ENCODE results near the gene IL7R. TPM values are rescaled to one million over a fixed set of nuclear protein-coding genes. Genes with fewer than 3 reads are reported as not detected.
A peak's percentile ranks its signal among the peaks of the same experiment; 100 is the strongest.

The IL7R gene
- total RNA-seq, 1 experiment from 2014 or later: 0.98 TPM

DNA sequence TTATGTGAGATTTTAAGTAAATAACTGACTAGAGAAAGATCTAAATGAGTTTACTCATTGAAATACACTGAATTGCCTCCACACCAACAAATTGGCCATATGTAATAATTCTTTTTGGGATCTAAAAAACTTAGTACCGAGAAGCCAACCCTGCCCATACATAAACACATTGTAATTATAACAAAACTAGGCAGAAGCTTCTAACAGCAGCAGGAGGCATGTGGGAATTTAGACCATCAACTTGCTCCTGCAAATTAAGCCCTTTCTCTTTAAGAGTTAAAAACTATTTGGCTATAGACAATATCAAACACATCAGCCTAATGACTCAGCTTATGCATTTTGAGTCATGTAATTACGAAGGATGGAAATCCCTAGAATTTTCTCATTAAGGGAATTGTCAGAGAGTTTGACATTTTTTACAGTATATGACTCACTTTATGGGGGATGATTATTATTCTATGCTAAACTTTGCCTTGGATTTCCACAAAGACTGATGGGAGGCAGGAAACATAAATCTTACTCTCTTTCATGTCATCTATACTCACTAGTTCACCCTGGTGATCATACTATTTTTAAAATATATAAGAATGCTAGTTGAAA lies 1.0 kb downstream of the IL7R start:
- DNase-seq (ENCODE audit: low read depth, low spot score): no peak
- Histone ChIP-seq H2AFZ (ENCODE audit: low read depth, low read length, poor library complexity, severe bottlenecking) (peak overlapping the region; percentile 4), H3K9ac (ENCODE audit: low read length) (no peak overlapping the region), H3K4me2 (ENCODE audit: low read length) (peak overlapping the region; percentile 35), H3K4me3 (replicated peaks in 1 of 2; ENCODE audit: low read depth in 1 of 2, low read length in 2 of 2) (no peak overlapping the region), H3K27me3 (ENCODE audit: insufficient read depth, low read length) (no peaks in the 10 kb centered on the region), H4K20me1 (ENCODE audit: insufficient read depth) (no peaks in the 10 kb centered on the region), H3K4me1 (ENCODE audit: control insufficient read depth in 1 of 2, insufficient read depth in 2 of 2, low read length in 2 of 2) (peaks cover 0 to 17% of the 10 kb centered on the region in 2 experiments; a peak in 2 of 4 replicates), H3K9me2 (ENCODE audit: insufficient read depth) (no peaks in the 10 kb centered on the region), H3K27ac (ENCODE audit: low read depth, low read length) (no peak overlapping the region), H3K9me3 (ENCODE audit: control insufficient read depth in 1 of 2, insufficient read depth in 1 of 2, low read depth in 1 of 2, low read length in 2 of 2) (no peaks in the 10 kb centered on the region), H3K79me2 (ENCODE audit: insufficient read depth, low read length) (no peaks in the 10 kb centered on the region), H3K36me3 (ENCODE audit: control insufficient read depth in 1 of 2, insufficient read depth in 2 of 2, low read length in 2 of 2) (no peaks in the 10 kb centered on the region)
- TF ChIP-seq TCF7L2 (IDR thresholded peaks at IDR 0.05; ENCODE audit: borderline replicate concordance, extremely low read depth, insufficient read depth, insufficient read length) (no peak), SRF (IDR thresholded peaks at IDR 0.05; ENCODE audit: low read depth) (no peak)
- intact Hi-C loops (cut with micrococcal nuclease): no loop called here
- BruUV-seq (replicated peaks): no TSS peak
- POLR2A ChIA-PET: no interaction called here
- no peak for ATAC-seq
- CTCF ChIA-PET: no interaction called here
- RAD21 ChIA-PET (ENCODE audit: low non-redundant PET in 1 of 2, low total read pairs in 2 of 2, uncharacterized antibody in 2 of 2, unreplicated experiment in 2 of 2): no interaction called here

DNA sequence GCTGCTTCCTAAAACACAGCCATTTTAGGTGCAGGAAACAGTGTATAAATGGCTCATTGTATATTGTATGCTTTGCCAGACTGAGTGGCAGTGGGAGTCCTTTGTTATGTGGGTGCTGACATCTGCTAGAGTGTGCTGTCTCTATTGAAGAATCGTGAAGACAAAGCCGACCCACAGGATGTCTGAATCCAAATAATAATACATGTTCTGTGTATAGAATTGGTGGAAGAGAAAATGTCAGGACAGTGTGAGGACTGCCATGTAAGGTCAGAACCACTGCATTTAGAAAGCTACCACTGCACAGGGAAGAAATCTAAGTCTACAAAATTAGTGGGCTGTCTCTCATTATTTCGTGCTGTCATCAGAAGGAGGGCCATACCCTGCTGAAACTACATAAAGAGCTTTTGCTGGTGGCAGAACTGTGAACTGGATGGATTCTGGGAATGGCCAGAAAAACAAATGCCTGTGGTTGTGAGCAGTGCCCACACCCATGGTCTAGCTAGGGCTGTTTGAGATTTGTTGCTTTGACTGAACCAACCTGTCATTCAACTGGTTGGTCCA lies 2.5 kb downstream of the IL7R start:
- intact Hi-C loops (cut with micrococcal nuclease): no loop called here
- H3K4me1 ChIP-seq (ENCODE audit: control insufficient read depth in 1 of 2, insufficient read depth in 2 of 2, low read length in 2 of 2): peaks cover 0 to 17% of the 10 kb centered on the region in 2 experiments; a peak in 2 of 4 replicates
- H3K4me2 ChIP-seq (ENCODE audit: low read length): no peak overlapping the region
- no peak overlapping the region for H3K9ac ChIP-seq (ENCODE audit: low read length)
- no peaks in the 10 kb centered on the region for H3K27me3 ChIP-seq (ENCODE audit: insufficient read depth, low read length)
- no peaks in the 10 kb centered on the region for H3K9me2 ChIP-seq (ENCODE audit: insufficient read depth)
- no peak overlapping the region for H3K4me3 ChIP-seq (replicated peaks in 1 of 2; ENCODE audit: low read depth in 1 of 2, low read length in 2 of 2)
- BruUV-seq (replicated peaks): no TSS peak
- ChIA-PET POLR2A (no interaction called here), CTCF (no interaction called here), RAD21 (ENCODE audit: low non-redundant PET in 1 of 2, low total read pairs in 2 of 2, uncharacterized antibody in 2 of 2, unreplicated experiment in 2 of 2) (no interaction called here)
- no peaks in the 10 kb centered on the region for H4K20me1 ChIP-seq (ENCODE audit: insufficient read depth)
- no peak for DNase-seq (ENCODE audit: low read depth, low spot score)
- no peak for ATAC-seq
- H2AFZ ChIP-seq (ENCODE audit: low read depth, low read length, poor library complexity, severe bottlenecking): no peak overlapping the region
- H3K9me3 ChIP-seq (ENCODE audit: control insufficient read depth in 1 of 2, insufficient read depth in 1 of 2, low read depth in 1 of 2, low read length in 2 of 2): no peaks in the 10 kb centered on the region
- H3K27ac ChIP-seq (ENCODE audit: low read depth, low read length): no peak overlapping the region
- H3K36me3 ChIP-seq (ENCODE audit: control insufficient read depth in 1 of 2, insufficient read depth in 2 of 2, low read length in 2 of 2): no peaks in the 10 kb centered on the region
- H3K79me2 ChIP-seq (ENCODE audit: insufficient read depth, low read length): no peaks in the 10 kb centered on the region
- TF ChIP-seq, protein P1, sequence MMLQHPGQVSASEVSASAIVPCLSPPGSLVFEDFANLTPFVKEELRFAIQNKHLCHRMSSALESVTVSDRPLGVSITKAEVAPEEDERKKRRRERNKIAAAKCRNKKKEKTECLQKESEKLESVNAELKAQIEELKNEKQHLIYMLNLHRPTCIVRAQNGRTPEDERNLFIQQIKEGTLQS (IDR thresholded peaks at IDR 0.05): no peak
- TF ChIP-seq POLR2A (IDR thresholded peaks at IDR 0.05; ENCODE audit: borderline replicate concordance, extremely low read depth, insufficient read depth, insufficient read length): no peak
- TF ChIP-seq EZH2phosphoT487 (IDR thresholded peaks at IDR 0.05; ENCODE audit: borderline replicate concordance): no peak
- TF ChIP-seq, protein P2, sequence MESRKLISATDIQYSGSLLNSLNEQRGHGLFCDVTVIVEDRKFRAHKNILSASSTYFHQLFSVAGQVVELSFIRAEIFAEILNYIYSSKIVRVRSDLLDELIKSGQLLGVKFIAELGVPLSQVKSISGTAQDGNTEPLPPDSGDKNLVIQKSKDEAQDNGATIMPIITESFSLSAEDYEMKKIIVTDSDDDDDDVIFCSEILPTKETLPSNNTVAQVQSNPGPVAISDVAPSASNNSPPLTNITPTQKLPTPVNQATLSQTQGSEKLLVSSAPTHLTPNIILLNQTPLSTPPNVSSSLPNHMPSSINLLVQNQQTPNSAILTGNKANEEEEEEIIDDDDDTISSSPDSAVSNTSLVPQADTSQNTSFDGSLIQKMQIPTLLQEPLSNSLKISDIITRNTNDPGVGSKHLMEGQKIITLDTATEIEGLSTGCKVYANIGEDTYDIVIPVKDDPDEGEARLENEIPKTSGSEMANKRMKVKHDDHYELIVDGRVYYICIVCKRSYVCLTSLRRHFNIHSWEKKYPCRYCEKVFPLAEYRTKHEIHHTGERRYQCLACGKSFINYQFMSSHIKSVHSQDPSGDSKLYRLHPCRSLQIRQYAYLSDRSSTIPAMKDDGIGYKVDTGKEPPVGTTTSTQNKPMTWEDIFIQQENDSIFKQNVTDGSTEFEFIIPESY (IDR thresholded peaks at IDR 0.05; ENCODE audit: extremely low read depth, insufficient replicate concordance, low read length): no peak
- TF ChIP-seq, protein P3, sequence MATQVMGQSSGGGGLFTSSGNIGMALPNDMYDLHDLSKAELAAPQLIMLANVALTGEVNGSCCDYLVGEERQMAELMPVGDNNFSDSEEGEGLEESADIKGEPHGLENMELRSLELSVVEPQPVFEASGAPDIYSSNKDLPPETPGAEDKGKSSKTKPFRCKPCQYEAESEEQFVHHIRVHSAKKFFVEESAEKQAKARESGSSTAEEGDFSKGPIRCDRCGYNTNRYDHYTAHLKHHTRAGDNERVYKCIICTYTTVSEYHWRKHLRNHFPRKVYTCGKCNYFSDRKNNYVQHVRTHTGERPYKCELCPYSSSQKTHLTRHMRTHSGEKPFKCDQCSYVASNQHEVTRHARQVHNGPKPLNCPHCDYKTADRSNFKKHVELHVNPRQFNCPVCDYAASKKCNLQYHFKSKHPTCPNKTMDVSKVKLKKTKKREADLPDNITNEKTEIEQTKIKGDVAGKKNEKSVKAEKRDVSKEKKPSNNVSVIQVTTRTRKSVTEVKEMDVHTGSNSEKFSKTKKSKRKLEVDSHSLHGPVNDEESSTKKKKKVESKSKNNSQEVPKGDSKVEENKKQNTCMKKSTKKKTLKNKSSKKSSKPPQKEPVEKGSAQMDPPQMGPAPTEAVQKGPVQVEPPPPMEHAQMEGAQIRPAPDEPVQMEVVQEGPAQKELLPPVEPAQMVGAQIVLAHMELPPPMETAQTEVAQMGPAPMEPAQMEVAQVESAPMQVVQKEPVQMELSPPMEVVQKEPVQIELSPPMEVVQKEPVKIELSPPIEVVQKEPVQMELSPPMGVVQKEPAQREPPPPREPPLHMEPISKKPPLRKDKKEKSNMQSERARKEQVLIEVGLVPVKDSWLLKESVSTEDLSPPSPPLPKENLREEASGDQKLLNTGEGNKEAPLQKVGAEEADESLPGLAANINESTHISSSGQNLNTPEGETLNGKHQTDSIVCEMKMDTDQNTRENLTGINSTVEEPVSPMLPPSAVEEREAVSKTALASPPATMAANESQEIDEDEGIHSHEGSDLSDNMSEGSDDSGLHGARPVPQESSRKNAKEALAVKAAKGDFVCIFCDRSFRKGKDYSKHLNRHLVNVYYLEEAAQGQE (IDR thresholded peaks at IDR 0.05; ENCODE audit: low read depth): no peak
- TF ChIP-seq, protein P4, sequence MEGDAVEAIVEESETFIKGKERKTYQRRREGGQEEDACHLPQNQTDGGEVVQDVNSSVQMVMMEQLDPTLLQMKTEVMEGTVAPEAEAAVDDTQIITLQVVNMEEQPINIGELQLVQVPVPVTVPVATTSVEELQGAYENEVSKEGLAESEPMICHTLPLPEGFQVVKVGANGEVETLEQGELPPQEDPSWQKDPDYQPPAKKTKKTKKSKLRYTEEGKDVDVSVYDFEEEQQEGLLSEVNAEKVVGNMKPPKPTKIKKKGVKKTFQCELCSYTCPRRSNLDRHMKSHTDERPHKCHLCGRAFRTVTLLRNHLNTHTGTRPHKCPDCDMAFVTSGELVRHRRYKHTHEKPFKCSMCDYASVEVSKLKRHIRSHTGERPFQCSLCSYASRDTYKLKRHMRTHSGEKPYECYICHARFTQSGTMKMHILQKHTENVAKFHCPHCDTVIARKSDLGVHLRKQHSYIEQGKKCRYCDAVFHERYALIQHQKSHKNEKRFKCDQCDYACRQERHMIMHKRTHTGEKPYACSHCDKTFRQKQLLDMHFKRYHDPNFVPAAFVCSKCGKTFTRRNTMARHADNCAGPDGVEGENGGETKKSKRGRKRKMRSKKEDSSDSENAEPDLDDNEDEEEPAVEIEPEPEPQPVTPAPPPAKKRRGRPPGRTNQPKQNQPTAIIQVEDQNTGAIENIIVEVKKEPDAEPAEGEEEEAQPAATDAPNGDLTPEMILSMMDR (IDR thresholded peaks at IDR 0.05 in 2 of 3, conservative IDR thresholded peaks at IDR 0.05 in 1 of 3; ENCODE audit: borderline replicate concordance in 1 of 3, insufficient read depth in 1 of 3, low read depth in 2 of 3, low read length in 2 of 3): no peak
- no peak for TF ChIP-seq CEBPB (IDR thresholded peaks at IDR 0.05; ENCODE audit: low read depth)
- TF ChIP-seq POLR2AphosphoS5 (IDR thresholded peaks at IDR 0.05; ENCODE audit: low read depth, low read length): no peak
- TF ChIP-seq SRF (IDR thresholded peaks at IDR 0.05; ENCODE audit: low read depth): no peak
- no peak for TF ChIP-seq JUND (IDR thresholded peaks at IDR 0.05)

Measured in HCT116 (cell line).